ENCODE data around the gene CEP57L1.

GRCh38 chr6:109204511-109204910 is 109.2 kb downstream of the CEP57L1 start:
- TF ChIP-seq CTCF (IDR thresholded peaks at IDR 0.05) (no peak), POLR2A (IDR thresholded peaks at IDR 0.05) (no peak)
